HL-60 (cell line): ENCODE measurements around the gene CTNNA2.

ENCODE experiments used
- DNase-seq, 2 experiments: peaks; one replicate each; pipeline ENCODE4 v3.0.0-alpha.2; 2010 to 2020; ENCODE audit warnings: low read depth in 1 of 2, low spot score in 1 of 2
- H3K27ac ChIP-seq: fragments of 250-450 bp; sonication (Bioruptor Pico); replicated peaks from 2 replicates; pipeline ENCODE4 v1.5.1; 2020; ENCODE audit warnings: mild to moderate bottlenecking, moderate library complexity
- H3K27me3 ChIP-seq: fragments of 250-450 bp; sonication (Bioruptor Pico); 2 replicates; pipeline ENCODE4 v1.5.1; 2021; ENCODE audit warnings: mild to moderate bottlenecking, moderate library complexity; ENCODE audit not compliant: insufficient read depth, poor library complexity, severe bottlenecking
- H3K4me3 ChIP-seq: replicated peaks from 2 replicates; pipeline ENCODE4 v1.5.1; 2011; ENCODE audit warnings: mild to moderate bottlenecking, control low read depth, low read length; ENCODE audit not compliant: insufficient read depth
- CTCF ChIP-seq: IDR thresholded peaks from one replicate; pipeline ENCODE4 v1.5.1; 2011; ENCODE audit warnings: low read length, control low read depth, inconsistent platforms; ENCODE audit not compliant: insufficient read depth
- GABPA ChIP-seq: IDR thresholded peaks from 2 replicates; pipeline ENCODE4 v1.6.1; 2012; ENCODE audit warnings: low read depth
- POLR2AphosphoS5 ChIP-seq: IDR thresholded peaks from 2 replicates; pipeline ENCODE4 v1.6.1; 2012; ENCODE audit warnings: low read depth
- SPI1 ChIP-seq: IDR thresholded peaks from 2 replicates; pipeline ENCODE4 v1.6.1; 2012; ENCODE audit warnings: low read depth, mild to moderate bottlenecking, borderline replicate concordance
- TF ChIP-seq, protein P1 (sequence below): IDR thresholded peaks from 2 replicates; pipeline ENCODE4 v1.6.1; 2012; ENCODE audit warnings: low read depth; ENCODE audit not compliant: insufficient replicate concordance

CTNNA2 gene

GRCh38 chr2:80330527-80331450 is 817.9 kb downstream of the CTNNA2 start:
- DNase-seq, result no peak
- TF ChIP-seq, protein P1, sequence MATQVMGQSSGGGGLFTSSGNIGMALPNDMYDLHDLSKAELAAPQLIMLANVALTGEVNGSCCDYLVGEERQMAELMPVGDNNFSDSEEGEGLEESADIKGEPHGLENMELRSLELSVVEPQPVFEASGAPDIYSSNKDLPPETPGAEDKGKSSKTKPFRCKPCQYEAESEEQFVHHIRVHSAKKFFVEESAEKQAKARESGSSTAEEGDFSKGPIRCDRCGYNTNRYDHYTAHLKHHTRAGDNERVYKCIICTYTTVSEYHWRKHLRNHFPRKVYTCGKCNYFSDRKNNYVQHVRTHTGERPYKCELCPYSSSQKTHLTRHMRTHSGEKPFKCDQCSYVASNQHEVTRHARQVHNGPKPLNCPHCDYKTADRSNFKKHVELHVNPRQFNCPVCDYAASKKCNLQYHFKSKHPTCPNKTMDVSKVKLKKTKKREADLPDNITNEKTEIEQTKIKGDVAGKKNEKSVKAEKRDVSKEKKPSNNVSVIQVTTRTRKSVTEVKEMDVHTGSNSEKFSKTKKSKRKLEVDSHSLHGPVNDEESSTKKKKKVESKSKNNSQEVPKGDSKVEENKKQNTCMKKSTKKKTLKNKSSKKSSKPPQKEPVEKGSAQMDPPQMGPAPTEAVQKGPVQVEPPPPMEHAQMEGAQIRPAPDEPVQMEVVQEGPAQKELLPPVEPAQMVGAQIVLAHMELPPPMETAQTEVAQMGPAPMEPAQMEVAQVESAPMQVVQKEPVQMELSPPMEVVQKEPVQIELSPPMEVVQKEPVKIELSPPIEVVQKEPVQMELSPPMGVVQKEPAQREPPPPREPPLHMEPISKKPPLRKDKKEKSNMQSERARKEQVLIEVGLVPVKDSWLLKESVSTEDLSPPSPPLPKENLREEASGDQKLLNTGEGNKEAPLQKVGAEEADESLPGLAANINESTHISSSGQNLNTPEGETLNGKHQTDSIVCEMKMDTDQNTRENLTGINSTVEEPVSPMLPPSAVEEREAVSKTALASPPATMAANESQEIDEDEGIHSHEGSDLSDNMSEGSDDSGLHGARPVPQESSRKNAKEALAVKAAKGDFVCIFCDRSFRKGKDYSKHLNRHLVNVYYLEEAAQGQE, result no peak
- TF ChIP-seq GABPA (no peak), SPI1 (no peak), CTCF (no peak), POLR2AphosphoS5 (no peak)
- Histone ChIP-seq H3K4me3 (no peak overlapping the region), H3K27me3 (no peaks in the 10 kb centered on the region), H3K27ac (no peak overlapping the region)

- DNase-seq, result no peak
- Histone ChIP-seq H3K27ac (no peak overlapping the region), H3K27me3 (no peaks in the 10 kb centered on the region), H3K4me3 (no peak overlapping the region)
- TF ChIP-seq CTCF (no peak), GABPA (no peak), POLR2AphosphoS5 (no peak), SPI1 (no peak)
- TF ChIP-seq, protein P1, result no peak
Observed at GRCh38 chr2:80333886-80334285, 821.0 kb downstream of the CTNNA2 start.

- H3K4me3 ChIP-seq, result no peak overlapping the region
- DNase-seq, result no peak
- TF ChIP-seq SPI1 (no peak), GABPA (no peak), POLR2AphosphoS5 (no peak), CTCF (no peak)
- TF ChIP-seq, protein P1, result no peak
- H3K27me3 ChIP-seq, result no peaks in the 10 kb centered on the region
- no peak overlapping the region for H3K27ac ChIP-seq
Observed at GRCh38 chr2:80335411-80335810, 822.6 kb downstream of the CTNNA2 start.
